Measurements from ENCODE around the gene ABCB6.
A peak's percentile ranks its signal among the peaks of the same experiment; 100 is the strongest.

ABCB6 gene

DNA sequence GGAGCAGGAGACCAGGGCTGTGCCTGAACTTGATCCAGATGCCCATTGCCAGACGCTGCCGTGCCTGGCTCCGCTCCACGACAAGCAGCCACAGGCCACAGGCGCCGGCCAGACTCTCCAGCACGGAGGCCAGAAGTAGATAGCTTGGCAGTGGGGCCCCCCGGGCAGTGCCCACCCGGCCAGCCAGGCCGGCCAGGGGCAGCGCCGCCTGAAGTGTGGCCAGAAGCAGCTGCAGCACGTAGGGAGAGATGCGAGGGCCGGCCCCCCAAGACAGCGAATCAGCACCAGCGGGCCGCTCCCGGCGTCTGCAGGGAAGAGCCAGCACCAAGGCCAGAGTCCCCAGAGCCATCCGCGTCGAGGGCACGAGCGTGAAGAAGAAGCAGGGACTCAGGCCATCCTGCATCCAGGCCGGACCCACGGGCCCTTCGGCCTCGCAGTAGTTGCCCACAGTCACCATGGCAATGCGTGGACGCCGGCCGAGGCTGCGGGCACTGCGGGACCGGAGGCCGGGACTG is 484 bp downstream of the ABCB6 start:
- DNase-seq (ENCODE audit: low spot score), result peak; percentile 92
- TF ChIP-seq, protein P1, sequence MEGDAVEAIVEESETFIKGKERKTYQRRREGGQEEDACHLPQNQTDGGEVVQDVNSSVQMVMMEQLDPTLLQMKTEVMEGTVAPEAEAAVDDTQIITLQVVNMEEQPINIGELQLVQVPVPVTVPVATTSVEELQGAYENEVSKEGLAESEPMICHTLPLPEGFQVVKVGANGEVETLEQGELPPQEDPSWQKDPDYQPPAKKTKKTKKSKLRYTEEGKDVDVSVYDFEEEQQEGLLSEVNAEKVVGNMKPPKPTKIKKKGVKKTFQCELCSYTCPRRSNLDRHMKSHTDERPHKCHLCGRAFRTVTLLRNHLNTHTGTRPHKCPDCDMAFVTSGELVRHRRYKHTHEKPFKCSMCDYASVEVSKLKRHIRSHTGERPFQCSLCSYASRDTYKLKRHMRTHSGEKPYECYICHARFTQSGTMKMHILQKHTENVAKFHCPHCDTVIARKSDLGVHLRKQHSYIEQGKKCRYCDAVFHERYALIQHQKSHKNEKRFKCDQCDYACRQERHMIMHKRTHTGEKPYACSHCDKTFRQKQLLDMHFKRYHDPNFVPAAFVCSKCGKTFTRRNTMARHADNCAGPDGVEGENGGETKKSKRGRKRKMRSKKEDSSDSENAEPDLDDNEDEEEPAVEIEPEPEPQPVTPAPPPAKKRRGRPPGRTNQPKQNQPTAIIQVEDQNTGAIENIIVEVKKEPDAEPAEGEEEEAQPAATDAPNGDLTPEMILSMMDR (IDR thresholded peaks at IDR 0.05), result no peak
- Histone ChIP-seq H3K27ac (peak overlapping the region; percentile 91 to 97), H3K4me3 (peak overlapping the region; percentile 78)

GRCh38 chr2:219216535-219216915 is 2.2 kb downstream of the ABCB6 start:
- Histone ChIP-seq H3K27ac (peak overlapping the region; percentile 15 to 91), H3K4me3 (no peak overlapping the region)
- DNase-seq (ENCODE audit: low spot score), result no peak
- TF ChIP-seq, protein P1 (IDR thresholded peaks at IDR 0.05), result no peak

- DNase-seq (ENCODE audit: low spot score), result no peak
- H3K27ac ChIP-seq, result peak overlapping the region in 1 of 2 donors; percentile 15
- H3K4me3 ChIP-seq, result no peak overlapping the region
- TF ChIP-seq, protein P1 (IDR thresholded peaks at IDR 0.05), result no peak
Measured at GRCh38 chr2:219215871-219216534, 2.8 kb downstream of the ABCB6 start.

GRCh38 chr2:219214786-219215185 is 4.0 kb downstream of the ABCB6 start:
- H3K4me3 ChIP-seq, result no peak overlapping the region

GRCh38 chr2:219214141-219214540 is 4.6 kb downstream of the ABCB6 start:
- peak; percentile 46 for DNase-seq (ENCODE audit: low spot score)
- Histone ChIP-seq H3K27ac (no peak overlapping the region), H3K4me3 (no peak overlapping the region)
- TF ChIP-seq, protein P1 (IDR thresholded peaks at IDR 0.05), result no peak

More at GRCh38 chr2:219214786-219215185, 4.0 kb downstream of the ABCB6 start:
- DNase-seq (ENCODE audit: low spot score), result no peak
- H3K27ac ChIP-seq, result no peak overlapping the region
- TF ChIP-seq, protein P1 (IDR thresholded peaks at IDR 0.05), result no peak

DNA sequence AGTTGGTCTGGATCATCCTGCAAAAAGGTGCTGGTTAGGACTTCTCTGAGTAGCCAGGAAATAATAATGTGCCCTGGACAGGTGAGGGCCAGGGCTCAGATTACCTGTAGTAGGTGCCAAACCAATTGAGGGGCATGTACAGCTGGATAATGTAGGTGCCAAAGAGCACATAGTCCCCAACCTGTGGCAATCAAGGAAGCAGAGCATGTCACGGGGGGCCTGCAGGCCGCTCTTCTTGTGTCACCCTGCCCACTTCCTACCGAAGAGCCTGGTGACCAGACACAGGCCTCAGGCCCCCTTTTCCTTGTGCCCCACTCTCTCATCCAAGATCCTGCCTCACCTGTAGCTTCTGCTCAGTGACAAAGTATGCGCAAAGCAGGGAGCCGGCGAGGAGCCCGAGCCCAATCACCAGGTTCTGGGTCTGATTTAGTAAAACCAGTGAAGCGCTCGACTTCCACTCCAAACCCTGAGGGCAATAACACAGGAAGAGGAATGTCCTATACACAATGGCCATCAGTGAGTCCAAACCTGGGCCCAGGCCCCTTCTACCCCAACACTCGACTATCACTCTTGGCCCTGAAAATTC is 5.2 kb downstream of the ABCB6 start:
- TF ChIP-seq, protein P1 (IDR thresholded peaks at IDR 0.05), result no peak

DNA sequence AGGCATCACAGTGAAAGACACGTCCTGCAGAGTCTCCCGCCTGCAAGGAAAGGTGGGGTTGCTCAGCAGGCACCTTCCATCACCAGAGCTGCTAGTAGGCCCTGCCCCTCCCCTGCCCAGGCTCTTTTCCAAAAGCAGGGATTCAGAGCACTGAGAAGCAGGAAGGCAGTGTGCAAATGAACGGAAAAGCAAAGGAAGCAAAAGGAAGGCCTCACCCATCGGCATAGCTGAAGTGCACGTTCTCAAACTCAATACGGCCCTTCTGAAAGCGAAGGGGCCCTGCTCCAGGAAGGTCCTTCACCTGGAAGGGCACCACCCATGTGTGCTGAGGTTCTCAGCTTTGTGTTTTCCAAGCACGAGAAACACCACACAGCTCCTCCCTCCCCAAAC is 5.7 kb downstream of the ABCB6 start:
- H3K27ac ChIP-seq, result no peak overlapping the region
- TF ChIP-seq, protein P1 (IDR thresholded peaks at IDR 0.05), result no peak
- no peak for DNase-seq (ENCODE audit: low spot score)
- H3K4me3 ChIP-seq, result no peak overlapping the region

More for the DNA sequence above, 5.2 kb downstream of the ABCB6 start:
- peak; percentile 47 for DNase-seq (ENCODE audit: low spot score)
- H3K27ac ChIP-seq, result no peak overlapping the region
- no peak overlapping the region for H3K4me3 ChIP-seq
